ENCODE results near the gene PNMA6A.
"Not testable (repeated sequence)": the region's sequence is repeated elsewhere in the genome, so short reads cannot be mapped to it uniquely, and the experiment has no call there.

PNMA6A gene

GRCh38 chrX:153077437-153078135 is 5.3 kb downstream of the PNMA6A start:
- DNase-seq, result not testable (repeated sequence)

- not testable (repeated sequence) for DNase-seq
These were observed 11.1 kb downstream of the PNMA6A start for GRCh38 chrX:153083238-153083923.

GRCh38 chrX:153102418-153102817 is 30.2 kb downstream of the PNMA6A start:
- no peak for DNase-seq

- DNase-seq, result not testable (repeated sequence)
These were observed 32.7 kb downstream of the PNMA6A start for GRCh38 chrX:153104959-153105358.

- not testable (repeated sequence) for DNase-seq
These were observed 34.0 kb downstream of the PNMA6A start for GRCh38 chrX:153106092-153106801.

DNA sequence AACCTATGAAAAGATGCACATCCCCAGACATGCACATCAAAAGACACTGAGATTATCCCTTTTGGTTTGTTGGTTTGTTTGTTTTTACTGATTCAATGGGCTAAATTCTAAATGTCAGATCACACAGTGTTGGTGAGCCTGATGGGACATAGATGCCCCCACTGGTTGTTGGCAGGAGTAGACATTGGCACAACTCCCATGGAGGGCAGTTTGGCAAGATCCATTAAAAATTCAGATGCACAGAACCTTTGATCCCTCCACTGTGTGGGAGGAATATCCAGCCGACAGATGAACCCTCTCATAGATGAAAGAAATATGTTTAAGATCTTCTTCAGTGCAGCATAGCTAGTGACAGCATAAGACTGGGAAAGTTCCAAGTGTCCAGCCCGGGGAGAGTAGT is 38.5 kb downstream of the PNMA6A start:
- DNase-seq, result not testable (repeated sequence)

DNA sequence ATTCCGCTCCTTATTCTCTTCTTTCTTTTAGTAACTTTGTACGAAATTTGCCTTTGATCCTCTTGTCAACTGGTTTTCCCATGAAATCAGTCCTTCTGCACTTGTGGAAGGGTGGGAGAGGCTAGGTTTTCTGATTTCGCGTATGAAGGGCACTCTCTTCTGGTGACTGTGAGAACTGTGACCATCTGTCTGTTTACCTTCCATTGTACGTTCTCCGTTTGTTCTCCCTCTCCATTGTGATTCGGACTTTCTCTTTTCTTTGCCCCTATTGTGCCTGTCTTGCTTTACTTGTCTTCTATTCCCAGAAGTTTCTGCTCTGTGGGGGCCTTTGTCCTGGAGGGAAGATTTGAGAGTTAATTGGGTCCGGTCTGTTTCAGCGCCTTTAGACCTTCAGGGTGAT is 41.6 kb downstream of the PNMA6A start:
- not testable (repeated sequence) for DNase-seq

GRCh38 chrX:153117754-153118153 is 45.5 kb downstream of the PNMA6A start:
- not testable (repeated sequence) for DNase-seq

DNA sequence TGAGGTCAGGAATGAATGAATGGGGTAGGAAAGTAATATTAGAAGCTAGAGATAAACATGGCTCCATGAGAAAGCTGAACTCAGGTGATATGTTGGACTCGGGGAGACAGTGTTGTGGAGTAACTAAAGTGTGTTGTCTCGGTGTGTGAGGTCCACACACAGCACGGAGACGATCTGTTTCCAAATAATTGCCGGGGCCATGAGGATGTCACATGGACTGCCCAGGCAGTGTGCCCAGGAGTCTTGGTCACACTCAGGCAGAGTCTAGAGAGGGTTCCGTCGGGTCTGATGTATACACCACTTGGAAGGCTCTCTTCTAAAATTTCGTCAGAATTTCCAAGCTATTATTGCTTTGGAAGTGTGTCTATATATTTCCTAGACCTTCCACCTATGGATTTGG is 48.0 kb downstream of the PNMA6A start:
- not testable (repeated sequence) for DNase-seq

DNA sequence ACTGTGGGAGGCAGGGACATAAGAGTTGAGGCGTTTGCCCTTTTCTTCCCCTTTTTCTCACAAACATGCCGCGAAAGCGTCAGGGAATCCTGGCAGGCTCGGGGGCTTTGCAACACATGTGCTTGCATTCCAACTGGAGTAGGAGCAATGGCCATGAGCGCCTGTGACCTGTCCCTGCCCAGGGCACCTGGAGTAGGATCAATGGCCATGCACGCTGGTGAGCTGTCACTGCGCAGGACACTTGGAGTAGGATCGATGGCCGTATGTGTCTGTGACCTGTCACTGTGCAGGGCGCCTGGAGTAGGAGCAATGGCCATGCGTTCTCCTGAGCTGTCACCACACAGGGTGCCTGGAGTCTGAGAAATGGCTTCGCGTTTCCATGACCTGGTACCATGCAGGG is 51.2 kb downstream of the PNMA6A start:
- DNase-seq, result not testable (repeated sequence)
